GM12801 (cell line): ENCODE results near the gene KIRREL1.

Experiments
- CTCF ChIP-seq: IDR thresholded peaks from one replicate; pipeline ENCODE4 v1.5.1; 2011; ENCODE audit warnings: control low read depth; ENCODE audit not compliant: insufficient read length; ENCODE audit errors: extremely low read depth

The KIRREL1 gene

DNA sequence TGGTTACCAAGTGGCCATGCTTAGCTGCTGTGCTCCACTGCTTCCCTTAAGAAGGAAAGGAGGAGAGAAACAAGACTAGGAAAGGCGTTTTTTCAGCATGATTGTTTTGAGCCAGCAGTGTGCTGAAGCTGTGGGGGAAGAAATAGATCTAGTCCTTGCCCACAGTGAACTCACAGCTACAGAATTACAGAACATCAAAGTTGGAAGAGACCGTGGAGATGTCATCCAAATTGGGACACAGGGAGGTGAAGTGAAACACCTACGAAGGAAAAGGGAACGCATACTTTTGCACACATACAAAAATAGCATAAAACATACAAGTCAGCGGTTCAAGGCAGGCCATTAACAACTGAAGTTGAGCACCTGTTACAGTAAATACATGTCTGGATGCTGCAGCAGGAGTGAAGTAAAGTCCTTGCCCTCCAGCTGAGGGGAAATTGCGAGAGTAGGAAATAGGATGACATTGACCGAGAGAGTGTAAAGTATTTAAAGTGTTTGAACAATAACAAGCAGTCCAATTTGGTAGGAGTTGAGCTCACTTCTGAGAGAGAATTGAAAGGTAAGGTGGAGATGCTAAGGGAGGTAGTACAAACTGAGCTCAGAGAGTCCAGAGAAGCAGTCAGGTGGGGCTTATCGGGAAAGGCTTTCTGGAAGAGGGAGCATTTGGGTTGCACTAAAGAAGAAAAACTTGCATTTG is 55.1 kb downstream of the KIRREL1 start:
- no peak for TF ChIP-seq CTCF

DNA sequence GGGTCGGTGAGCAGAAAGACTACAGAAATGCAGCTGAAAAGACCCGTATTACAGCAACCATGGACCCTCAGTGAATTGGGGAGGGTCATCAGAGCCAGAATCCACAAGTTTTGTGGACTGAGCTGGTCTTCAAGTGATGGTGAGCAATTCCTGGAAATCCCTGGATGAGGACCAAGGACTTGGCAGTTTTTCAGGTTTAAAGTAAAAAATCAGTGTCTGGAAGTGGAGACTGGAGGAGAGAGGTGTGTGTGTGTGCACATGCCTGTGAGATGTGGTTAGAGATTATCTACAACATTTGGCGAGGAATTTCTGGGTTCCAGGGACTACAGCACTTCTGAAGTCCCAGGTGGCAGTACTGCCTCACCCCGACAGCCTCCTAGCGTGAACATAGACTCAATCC is 56.4 kb downstream of the KIRREL1 start:
- no peak for TF ChIP-seq CTCF

GRCh38 chr1:158053276-158053675 is 59.8 kb downstream of the KIRREL1 start:
- no peak for TF ChIP-seq CTCF

DNA sequence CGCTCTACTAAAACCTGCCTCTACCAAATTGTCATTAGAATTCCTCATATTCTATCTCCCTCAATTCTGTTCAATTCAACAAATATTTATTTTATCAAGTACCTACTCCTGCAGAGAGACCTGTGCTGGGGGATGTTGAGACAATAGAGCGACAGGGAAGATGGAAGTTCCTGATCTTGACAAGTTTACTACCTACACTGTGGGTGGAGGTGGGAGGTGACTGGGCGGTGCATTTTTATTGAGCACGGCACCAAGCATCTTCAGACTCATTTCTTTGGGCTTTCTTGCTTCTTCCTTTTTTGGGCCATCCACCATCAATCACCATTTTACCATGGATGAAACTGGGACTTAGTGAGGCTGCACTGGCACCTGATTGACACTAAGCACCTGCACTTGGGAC is 61.3 kb downstream of the KIRREL1 start:
- no peak for TF ChIP-seq CTCF

- TF ChIP-seq CTCF = no peak
Observed at GRCh38 chr1:158055854-158056253, 62.4 kb downstream of the KIRREL1 start.

DNA sequence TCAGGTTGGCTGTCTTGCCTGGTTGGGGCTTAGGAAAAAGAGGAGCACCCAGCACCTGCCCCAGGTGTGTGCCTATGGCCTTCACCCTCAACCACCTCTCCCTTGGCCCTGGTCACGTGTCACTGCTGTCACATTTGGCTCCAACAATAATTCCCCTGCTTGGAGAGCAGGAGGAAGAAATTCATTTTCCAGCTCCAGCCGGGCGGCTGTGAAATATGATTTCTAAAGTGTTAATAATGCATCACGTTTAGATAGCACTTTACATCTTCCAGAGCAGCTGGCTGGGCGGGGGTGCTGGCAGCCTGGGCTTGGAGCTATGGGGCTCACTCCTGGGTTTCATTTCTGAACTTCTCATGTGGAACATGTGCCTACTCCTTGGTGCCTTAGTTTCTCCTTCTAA is 63.1 kb downstream of the KIRREL1 start:
- TF ChIP-seq CTCF = no peak

DNA sequence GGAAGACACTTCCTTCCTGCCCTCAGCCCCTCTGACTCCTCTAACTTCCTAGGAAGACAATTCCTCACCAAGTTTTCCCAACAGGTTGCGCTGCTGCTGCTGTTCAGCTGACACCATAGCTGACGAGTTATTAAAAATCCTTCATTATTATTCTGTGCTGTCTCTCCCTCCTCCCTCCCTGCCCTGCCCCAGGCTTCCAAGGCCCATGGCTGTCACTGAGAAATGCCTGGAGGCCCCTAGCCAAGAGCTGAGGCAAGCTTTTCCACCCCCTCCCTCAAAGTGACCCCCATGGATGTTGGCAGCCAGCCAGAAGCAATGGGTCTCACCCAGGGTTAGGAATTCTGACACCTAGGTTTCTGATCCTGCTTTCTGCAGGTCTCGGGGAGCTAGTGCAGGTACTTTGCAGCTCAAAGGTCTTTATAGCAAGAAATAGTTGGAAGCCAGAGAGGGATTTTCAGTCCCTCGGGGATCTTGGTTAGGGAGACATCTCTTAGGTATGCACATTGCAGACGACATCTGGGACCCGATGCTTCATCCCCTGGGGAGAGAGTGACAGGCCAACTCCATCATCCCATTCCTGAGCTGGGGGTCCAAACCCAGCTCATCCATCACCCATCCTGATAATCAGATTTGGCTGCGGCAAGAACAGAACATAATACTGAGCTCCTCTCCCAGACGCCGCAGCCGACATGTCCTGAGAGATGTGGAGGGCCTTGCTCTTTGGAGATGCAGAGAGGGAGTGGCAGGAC is 65.0 kb downstream of the KIRREL1 start:
- TF ChIP-seq CTCF = no peak
